MCF 10A (cell line): ENCODE measurements around the gene MOB3A. TPM values are rescaled to one million over a fixed set of nuclear protein-coding genes. Genes with fewer than 3 reads are reported as not detected.
A peak's percentile ranks its signal among the peaks of the same experiment; 100 is the strongest.

Experiments
- BruUV-seq: library from RNA; stranded (reverse); fragments of 400-500 nt; replicated peaks from 2 replicates; lab custom pipeline; 2021; lab: Mats Ljungman, UMichigan
- CTCF ChIA-PET: fragments of 300-600 bp; sonication (Branson Sonifier 250); formaldehyde crosslinking; extraction: SDS; loops from one replicate; lab custom pipeline; 2021; ENCODE audit warnings: antibody characterized with exemption, inconsistent platforms; lab: Yijun Ruan, JAX
- POLR2A ChIA-PET: fragments of 300-600, 350-650 bp; sonication (Branson Sonifier 250); formaldehyde crosslinking; extraction: SDS; loops from one replicate; lab custom pipeline; 2020; ENCODE audit warnings: antibody characterized with exemption, inconsistent platforms; lab: Yijun Ruan, JAX
- DNase-seq: peaks from one replicate; pipeline ENCODE4 v3.0.0-alpha.2; 2018; ENCODE audit not compliant: unreplicated experiment
- H3K27ac Mint-ChIP-seq: one replicate; pipeline ENCODE4 v1.8.0; 2022; ENCODE audit warnings: mild to moderate bottlenecking, low read depth, mixed read lengths; ENCODE audit not compliant: unreplicated experiment
- H3K27me3 Mint-ChIP-seq: one replicate; pipeline ENCODE4 v1.8.0; 2022; ENCODE audit warnings: mixed read lengths; ENCODE audit not compliant: insufficient read depth, unreplicated experiment
- H3K36me3 Mint-ChIP-seq: one replicate; pipeline ENCODE4 v1.8.0; 2022; ENCODE audit warnings: mild to moderate bottlenecking, moderate library complexity, mixed read lengths; ENCODE audit not compliant: insufficient read depth, unreplicated experiment
- H3K4me1 Mint-ChIP-seq: one replicate; pipeline ENCODE4 v1.8.0; 2022; ENCODE audit warnings: mixed read lengths; ENCODE audit not compliant: insufficient read depth, unreplicated experiment
- H3K4me3 Mint-ChIP-seq: one replicate; pipeline ENCODE4 v1.8.0; 2022; ENCODE audit warnings: mild to moderate bottlenecking, moderate library complexity, mixed read lengths; ENCODE audit not compliant: unreplicated experiment
- H3K9me3 Mint-ChIP-seq: one replicate; pipeline ENCODE4 v1.8.0; 2022; ENCODE audit warnings: mixed read lengths; ENCODE audit not compliant: unreplicated experiment
- CTCF ChIP-seq: fragments of 200-600 bp; IDR thresholded peaks from one replicate; pipeline ENCODE4 v1.8.0; 2022; ENCODE audit warnings: antibody characterized with exemption, mild to moderate bottlenecking; ENCODE audit not compliant: unreplicated experiment
- intact Hi-C: fragments of 100-400 bp; cut with micrococcal nuclease; formaldehyde crosslinking; loops from 2 replicates; pipeline ENCODE4 v1.14.1; 2022
- total RNA-seq: library from RNA; stranded (reverse); gene quantifications from 2 replicates; pipeline ENCODE4 v1.2.3, GENCODE V29; 2022

Gene MOB3A
- total RNA-seq, 1 experiment from 2014 or later: 40.9 TPM

GRCh38 chr19:2043961-2044708 is 52.0 kb downstream of the MOB3A start:
- BruUV-seq: no TSS peak
- Mint-ChIP-seq H3K27me3 (no peaks in the 10 kb centered on the region), H3K27ac (no peak overlapping the region), H3K36me3 (peaks cover 48% of the 10 kb centered on the region), H3K4me3 (no peak overlapping the region), H3K4me1 (peaks cover 16% of the 10 kb centered on the region), H3K9me3 (no peaks in the 10 kb centered on the region)
- POLR2A ChIA-PET: interaction anchor here (0.8 to 4.4 kb wide), 3 partner anchors 9 to 15 kb away, joined by 3 to 87 read pairs (median 27); partner anchors contain the start of gene MKNK2
- intact Hi-C loops: loop anchor here (2.0 kb wide), 1 partner anchor 25 kb away; no protein-coding TSS in a partner anchor
- no peak for DNase-seq
- CTCF ChIA-PET: interaction anchor here (0.6 kb wide), 1 partner anchor 25 kb away, joined by 3 read pairs; no protein-coding TSS in a partner anchor
- TF ChIP-seq CTCF: no peak

- H3K36me3 Mint-ChIP-seq: peaks cover 55% of the 10 kb centered on the region
Measured at GRCh38 chr19:2043251-2043641, 52.9 kb downstream of the MOB3A start.

GRCh38 chr19:2042485-2043250 is 53.5 kb downstream of the MOB3A start:
- intact Hi-C loops: loop anchor here (2.0 kb wide), 1 partner anchor 24 kb away; no protein-coding TSS in a partner anchor
- DNase-seq: peak; percentile 67
- BruUV-seq: no TSS peak
- Mint-ChIP-seq H3K27me3 (no peaks in the 10 kb centered on the region), H3K9me3 (no peaks in the 10 kb centered on the region), H3K27ac (peak overlapping the region; percentile 31), H3K36me3 (peaks cover 60% of the 10 kb centered on the region), H3K4me3 (peak overlapping the region; percentile 56), H3K4me1 (peaks cover 14% of the 10 kb centered on the region)
- ChIA-PET CTCF (interaction anchor here (0.6 to 1.8 kb wide), 6 partner anchors 11 to 478 kb away, joined by 3 to 6 read pairs (median 5); no protein-coding TSS in a partner anchor), POLR2A (interaction anchor here (0.5 to 4.4 kb wide), 14 partner anchors 10 to 1177 kb away, joined by 3 to 87 read pairs (median 4); partner anchors contain the start of gene MKNK2)
- TF ChIP-seq CTCF: no peak

More at GRCh38 chr19:2043251-2043641, 52.9 kb downstream of the MOB3A start:
- peak overlapping the region; percentile 56 for H3K4me3 Mint-ChIP-seq
- POLR2A ChIA-PET: interaction anchor here (1.4 to 4.4 kb wide), 4 partner anchors 10 to 24 kb away, joined by 4 to 87 read pairs (median 16); partner anchors contain the start of gene MKNK2
- no peak for DNase-seq
- no peaks in the 10 kb centered on the region for H3K27me3 Mint-ChIP-seq
- TF ChIP-seq CTCF: no peak
- CTCF ChIA-PET: interaction anchor here (0.6 to 1.8 kb wide), 5 partner anchors 11 to 479 kb away, joined by 3 to 6 read pairs (median 5); no protein-coding TSS in a partner anchor
- H3K4me1 Mint-ChIP-seq: peaks cover 16% of the 10 kb centered on the region
- no peaks in the 10 kb centered on the region for H3K9me3 Mint-ChIP-seq
- intact Hi-C loops: loop anchor here (2.0 kb wide), 1 partner anchor 24 kb away; no protein-coding TSS in a partner anchor
- no TSS peak for BruUV-seq
- peak overlapping the region; percentile 31 for H3K27ac Mint-ChIP-seq
